SH-SY5Y (cell line): ENCODE data around the gene SNX9.

Source experiments
- GATA2 ChIP-seq: IDR thresholded peaks from 2 replicates; pipeline ENCODE4 v1.6.1; 2011; ENCODE audit warnings: mild to moderate bottlenecking, low read depth, low read length
- GATA3 ChIP-seq: IDR thresholded peaks from 2 replicates; pipeline ENCODE4 v1.6.1; 2011; ENCODE audit warnings: low read depth, mild to moderate bottlenecking, low read length, moderate library complexity

DNA sequence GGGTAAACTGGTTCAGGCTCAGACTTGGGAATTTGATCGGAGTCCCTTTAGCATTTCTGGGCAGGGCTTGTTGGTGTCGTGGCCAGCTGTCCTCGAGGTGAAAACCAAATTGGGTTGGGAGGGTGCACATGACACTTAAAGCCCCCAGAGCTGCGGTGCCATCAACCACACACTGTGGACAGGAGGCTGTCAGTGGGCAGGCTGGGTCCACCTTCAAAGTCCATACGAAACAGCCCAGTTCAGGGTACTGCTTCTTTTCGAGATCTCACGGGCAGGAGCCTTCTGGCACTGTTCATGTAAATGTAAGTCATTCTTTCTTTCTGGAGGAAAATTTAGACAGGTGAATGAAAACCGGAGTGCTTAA, 165.6 kb downstream of the SNX9 start:
- no peak for TF ChIP-seq GATA2
- TF ChIP-seq GATA3 = no peak
